Endothelial cell (in vitro differentiated cells): Measurements from ENCODE around the gene LAMB2. TPM values are rescaled to one million over a fixed set of nuclear protein-coding genes. Genes with fewer than 3 reads are reported as not detected.

ENCODE experiments used
- DNase-seq: peaks from one replicate; pipeline ENCODE4 v3.0.0; 2021; ENCODE audit warnings: low spot score
- H3K27ac Mint-ChIP-seq: one replicate; pipeline ENCODE4 v1.8.0; 2021; ENCODE audit warnings: mixed read lengths, inconsistent platforms; ENCODE audit not compliant: unreplicated experiment
- H3K27me3 Mint-ChIP-seq: one replicate; pipeline ENCODE4 v1.8.0; 2021; ENCODE audit warnings: mild to moderate bottlenecking, moderate library complexity, mixed read lengths, inconsistent platforms; ENCODE audit not compliant: unreplicated experiment
- H3K36me3 Mint-ChIP-seq: one replicate; pipeline ENCODE4 v1.8.0; 2021; ENCODE audit warnings: mild to moderate bottlenecking, low read depth, mixed read lengths, inconsistent platforms; ENCODE audit not compliant: unreplicated experiment
- H3K4me1 Mint-ChIP-seq: one replicate; pipeline ENCODE4 v1.8.0; 2021; ENCODE audit warnings: mild to moderate bottlenecking, mixed read lengths, inconsistent platforms; ENCODE audit not compliant: unreplicated experiment
- H3K4me3 Mint-ChIP-seq: one replicate; pipeline ENCODE4 v1.8.0; 2021; ENCODE audit warnings: mild to moderate bottlenecking, mixed read lengths, inconsistent platforms; ENCODE audit not compliant: unreplicated experiment
- H3K9me3 Mint-ChIP-seq: one replicate; pipeline ENCODE4 v1.8.0; 2021; ENCODE audit warnings: mixed read lengths, inconsistent platforms; ENCODE audit not compliant: unreplicated experiment
- total RNA-seq: library from RNA; stranded (reverse); fragmentation: NEBNext Ultra II Directional; extraction: Animal tissue kit (Norgen Biotek cat#: 25700); gene quantifications from one replicate; pipeline ENCODE4 v1.2.1, GENCODE V29; 2021; ENCODE audit not compliant: unreplicated experiment
- TF ChIP-seq, protein P1 (sequence below): fragments of 200-600 bp; sonication (generic); IDR thresholded peaks from one replicate; pipeline ENCODE4 v1.5.0; 2021; ENCODE audit warnings: antibody characterized with exemption; ENCODE audit not compliant: unreplicated experiment

LAMB2 gene
- total RNA-seq, 1 donor from 2014 or later = 259 TPM

DNA sequence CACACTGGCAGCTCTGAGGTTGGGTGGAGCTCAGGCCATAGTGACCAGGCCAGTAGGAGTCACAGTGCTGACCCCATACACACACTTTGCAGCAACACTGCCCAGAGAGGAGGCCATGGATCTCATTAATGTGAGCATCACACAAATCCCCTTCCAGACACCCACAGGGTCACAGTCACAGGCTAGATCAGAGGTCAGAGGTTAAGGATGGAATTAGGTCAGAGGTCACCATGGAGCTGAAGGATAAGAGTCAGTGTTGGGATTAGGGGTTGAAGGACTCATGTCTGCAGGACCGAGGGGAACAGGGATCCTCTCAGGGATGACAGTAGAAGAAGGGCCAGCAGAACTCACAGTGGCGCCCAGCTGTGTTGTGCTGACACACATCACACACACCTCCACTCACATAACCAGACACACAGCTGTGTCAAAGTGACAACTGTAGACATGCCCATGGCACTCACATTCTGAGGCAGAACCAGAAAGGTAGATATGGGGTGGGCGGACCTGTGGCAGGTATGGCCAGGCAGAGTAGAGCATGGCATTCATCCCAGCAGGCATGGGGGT lies 20.6 kb upstream of the LAMB2 start:
- H3K36me3 Mint-ChIP-seq = no peaks in the 10 kb centered on the region
- H3K4me3 Mint-ChIP-seq = no peak overlapping the region
- no peaks in the 10 kb centered on the region for H3K9me3 Mint-ChIP-seq
- H3K4me1 Mint-ChIP-seq = no peaks in the 10 kb centered on the region
- DNase-seq = no peak
- peaks cover 9% of the 10 kb centered on the region for H3K27me3 Mint-ChIP-seq
- TF ChIP-seq, protein P1, sequence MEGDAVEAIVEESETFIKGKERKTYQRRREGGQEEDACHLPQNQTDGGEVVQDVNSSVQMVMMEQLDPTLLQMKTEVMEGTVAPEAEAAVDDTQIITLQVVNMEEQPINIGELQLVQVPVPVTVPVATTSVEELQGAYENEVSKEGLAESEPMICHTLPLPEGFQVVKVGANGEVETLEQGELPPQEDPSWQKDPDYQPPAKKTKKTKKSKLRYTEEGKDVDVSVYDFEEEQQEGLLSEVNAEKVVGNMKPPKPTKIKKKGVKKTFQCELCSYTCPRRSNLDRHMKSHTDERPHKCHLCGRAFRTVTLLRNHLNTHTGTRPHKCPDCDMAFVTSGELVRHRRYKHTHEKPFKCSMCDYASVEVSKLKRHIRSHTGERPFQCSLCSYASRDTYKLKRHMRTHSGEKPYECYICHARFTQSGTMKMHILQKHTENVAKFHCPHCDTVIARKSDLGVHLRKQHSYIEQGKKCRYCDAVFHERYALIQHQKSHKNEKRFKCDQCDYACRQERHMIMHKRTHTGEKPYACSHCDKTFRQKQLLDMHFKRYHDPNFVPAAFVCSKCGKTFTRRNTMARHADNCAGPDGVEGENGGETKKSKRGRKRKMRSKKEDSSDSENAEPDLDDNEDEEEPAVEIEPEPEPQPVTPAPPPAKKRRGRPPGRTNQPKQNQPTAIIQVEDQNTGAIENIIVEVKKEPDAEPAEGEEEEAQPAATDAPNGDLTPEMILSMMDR = no peak
- no peak overlapping the region for H3K27ac Mint-ChIP-seq

- H3K4me1 Mint-ChIP-seq = no peaks in the 10 kb centered on the region
- H3K4me3 Mint-ChIP-seq = no peak overlapping the region
- H3K36me3 Mint-ChIP-seq = no peaks in the 10 kb centered on the region
- H3K27ac Mint-ChIP-seq = no peak overlapping the region
- no peaks in the 10 kb centered on the region for H3K9me3 Mint-ChIP-seq
- TF ChIP-seq, protein P1 = no peak
- H3K27me3 Mint-ChIP-seq = peaks cover 9% of the 10 kb centered on the region
- DNase-seq = no peak
These were observed 18.8 kb upstream of the LAMB2 start for GRCh38 chr3:49151610-49152009.

DNA sequence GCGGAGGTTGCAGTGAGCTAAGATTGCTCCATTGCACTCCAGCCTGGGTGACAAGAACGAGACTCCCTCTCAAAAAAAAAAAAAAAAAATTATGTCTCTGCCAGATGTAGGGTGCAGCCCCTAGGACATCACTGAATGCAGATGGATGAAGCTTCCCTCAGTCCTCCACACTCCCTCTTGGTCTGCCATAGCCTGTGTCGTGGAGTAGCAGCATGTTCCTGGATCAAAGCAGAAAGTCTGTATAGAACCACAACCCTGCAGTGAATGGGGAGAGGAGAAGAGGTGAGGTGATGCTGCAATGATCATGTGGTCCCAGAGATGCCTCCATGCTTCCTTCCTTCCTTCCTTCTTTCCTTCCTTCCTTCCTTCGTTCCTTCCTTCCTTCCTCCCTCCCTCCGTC lies 15.3 kb upstream of the LAMB2 start:
- Mint-ChIP-seq H3K27me3 (peaks cover 10% of the 10 kb centered on the region), H3K4me1 (no peaks in the 10 kb centered on the region), H3K27ac (no peak overlapping the region)

GRCh38 chr3:49140080-49140479 lies 7.2 kb upstream of the LAMB2 start:
- Mint-ChIP-seq H3K9me3 (no peaks in the 10 kb centered on the region), H3K27me3 (peaks cover 4% of the 10 kb centered on the region), H3K4me1 (no peaks in the 10 kb centered on the region), H3K4me3 (no peak overlapping the region), H3K36me3 (peaks cover 6% of the 10 kb centered on the region), H3K27ac (no peak overlapping the region)
- TF ChIP-seq, protein P1 = no peak
- no peak for DNase-seq

More for the DNA sequence above, 15.3 kb upstream of the LAMB2 start:
- TF ChIP-seq, protein P1 = no peak
- DNase-seq = no peak
- no peaks in the 10 kb centered on the region for H3K36me3 Mint-ChIP-seq
- H3K9me3 Mint-ChIP-seq = no peaks in the 10 kb centered on the region
- H3K4me3 Mint-ChIP-seq = no peak overlapping the region

DNA sequence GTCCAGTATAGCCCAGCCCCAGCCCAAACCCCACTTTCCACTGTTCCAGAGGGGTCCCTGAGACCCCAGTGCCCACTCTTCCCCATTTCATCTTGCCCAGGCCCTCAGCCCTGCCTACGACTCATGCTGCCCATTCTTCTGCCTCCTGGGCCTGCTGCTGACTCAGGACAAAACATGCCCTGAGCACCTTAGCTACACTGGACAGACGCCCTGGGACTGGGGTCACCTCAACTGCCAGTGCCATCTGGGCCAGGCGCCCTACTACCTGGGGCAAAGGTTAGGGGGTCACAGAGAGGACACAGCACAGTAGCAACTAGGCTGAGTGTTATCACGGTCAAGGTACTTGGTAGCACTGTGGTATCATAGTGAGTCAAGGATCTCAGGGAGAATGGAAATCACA lies 2.6 kb upstream of the LAMB2 start:
- DNase-seq = no peak
- peaks cover 12% of the 10 kb centered on the region for H3K36me3 Mint-ChIP-seq
- peaks cover 6% of the 10 kb centered on the region for H3K27me3 Mint-ChIP-seq
- H3K4me1 Mint-ChIP-seq = peaks cover 12% of the 10 kb centered on the region
- TF ChIP-seq, protein P1 = no peak
- no peaks in the 10 kb centered on the region for H3K9me3 Mint-ChIP-seq
- H3K4me3 Mint-ChIP-seq = no peak overlapping the region
- no peak overlapping the region for H3K27ac Mint-ChIP-seq
